Gastrocnemius medialis (tissue), 4 donors: ENCODE data around the gene RO60. TPM values are rescaled to one million over a fixed set of nuclear protein-coding genes. Genes with fewer than 3 reads are reported as not detected.
"Not testable (repeated sequence)": the region's sequence is repeated elsewhere in the genome, so short reads cannot be mapped to it uniquely, and the experiment has no call there.

Experiments used
- ATAC-seq, 2 donors: fragments of 150-250 bp; one replicate each; pipeline ENCODE4 v1.9.1; 2016
- DNase-seq, 2 donors: peaks; one replicate each; pipeline ENCODE4 v3.0.0-alpha.2; 2019
- H3K27ac ChIP-seq, 4 donors: fragments of 200-600 bp; sonication (generic); 1 replicate in 1 of 4; 2 replicates in 3 of 4; pipeline ENCODE4 v1.5.1; 2016 to 2018; ENCODE audit warnings: mild to moderate bottlenecking in 2 of 4, moderate library complexity in 1 of 4
- H3K27me3 ChIP-seq, 3 donors: fragments of 200-600 bp; sonication (generic) in 2 of 3; 1 replicate in 1 of 3; 2 replicates in 2 of 3; pipeline versions ENCODE4 v1.5.1 to v1.6.0; 2016 to 2019; ENCODE audit warnings: mild to moderate bottlenecking in 1 of 3, moderate library complexity in 1 of 3
- H3K36me3 ChIP-seq, 2 donors: fragments of 200-600 bp; sonication (generic) in 1 of 2; one replicate each; pipeline ENCODE4 v1.5.1; 2017 to 2018
- H3K4me1 ChIP-seq, 2 donors: fragments of 200-600 bp; sonication (generic) in 1 of 2; one replicate each; pipeline ENCODE4 v1.5.1; 2016 to 2017; ENCODE audit warnings: mild to moderate bottlenecking in 2 of 2
- H3K4me3 ChIP-seq, 4 donors: fragments of 200-600 bp; sonication (generic) in 3 of 4; 1 replicate in 1 of 4; 2 replicates in 3 of 4; pipeline ENCODE4 v1.5.1; 2016 to 2019; ENCODE audit warnings: mild to moderate bottlenecking in 2 of 4
- H3K9me3 ChIP-seq, 3 donors: fragments of 200-600 bp; sonication (generic) in 2 of 3; 1 replicate in 1 of 3; 2 replicates in 2 of 3; pipeline ENCODE4 v1.5.1; 2016 to 2019
- POLR2A ChIP-seq, 2 donors: fragments of 450-650 bp; IDR thresholded peaks; one replicate each; pipeline ENCODE4 v1.6.1; 2017; ENCODE audit warnings: antibody characterized with exemption in 2 of 2, mild to moderate bottlenecking in 2 of 2, moderate library complexity in 2 of 2
- in situ Hi-C, 4 donors: fragments of 200-750 bp; cut with MboI; loops; one replicate each; pipeline versions ENCODE4 v1.15.0 to v1.8.0; 2017; ENCODE audit warnings: low sequenced_read_pairs in 4 of 4
- intact Hi-C: fragments of 100-400 bp; cut with DNase I; formaldehyde crosslinking; loops from one replicate; pipeline ENCODE4 v1.15.1; 2023; ENCODE audit warnings: low total_unique reads
- total RNA-seq, 4 donors: library from RNA; depleted of rRNA; stranded (reverse); fragments of >200 nt; gene quantifications; one replicate each; pipeline versions ENCODE4 v1.1.0 to v1.2.3, GENCODE V29; 2016
- TF ChIP-seq, protein P1 (sequence below), 5 experiments: fragments of 450-650 bp in 3 of 5; fragments of 200-600 bp in 2 of 5; sonication (generic) in 2 of 5; IDR thresholded peaks in 4 of 5; conservative IDR thresholded peaks in 1 of 5; 1 replicate in 4 of 5; 2 replicates in 1 of 5; pipeline ENCODE4 v1.5.1; 2016 to 2019; ENCODE audit warnings: antibody characterized with exemption in 5 of 5, mild to moderate bottlenecking in 3 of 5, moderate library complexity in 3 of 5

RO60 gene
- total RNA-seq, 4 donors from 2014 or later: 56.1 to 74.0 (median 58.2) TPM

DNA sequence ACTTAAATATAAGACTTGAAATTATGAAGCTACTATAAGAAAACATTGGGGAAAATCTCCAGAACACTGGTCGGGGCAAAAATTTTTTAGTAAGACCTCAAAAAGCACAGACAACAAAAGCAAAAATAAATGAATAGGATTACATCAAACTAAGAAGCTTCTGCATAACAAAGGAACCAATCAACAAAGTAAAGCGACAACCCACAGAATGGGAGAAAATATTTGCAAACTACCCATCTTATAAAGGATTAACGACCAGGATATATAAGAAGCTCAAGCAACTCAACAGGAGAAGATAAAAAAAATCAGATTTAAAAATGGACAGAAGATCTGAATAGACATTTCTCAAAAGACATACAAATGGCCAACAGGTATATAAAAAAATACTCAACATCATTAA, 19.4 kb upstream of the RO60 start:
- no peak for DNase-seq
- Histone ChIP-seq H3K36me3 (peaks cover 0 to under 1% of the 10 kb centered on the region in 2 donors), H3K27ac (no peak overlapping the region), H3K4me3 (no peak overlapping the region), H3K9me3 (no peaks in the 10 kb centered on the region), H3K27me3 (no peaks in the 10 kb centered on the region), H3K4me1 (peaks cover 0 to 4% of the 10 kb centered on the region in 2 donors)
- intact Hi-C loops: no loop called here
- in situ Hi-C loops: no loop called here
- ATAC-seq: no peak
- TF ChIP-seq POLR2A (IDR thresholded peaks at IDR 0.05): no peak
- TF ChIP-seq, protein P1, sequence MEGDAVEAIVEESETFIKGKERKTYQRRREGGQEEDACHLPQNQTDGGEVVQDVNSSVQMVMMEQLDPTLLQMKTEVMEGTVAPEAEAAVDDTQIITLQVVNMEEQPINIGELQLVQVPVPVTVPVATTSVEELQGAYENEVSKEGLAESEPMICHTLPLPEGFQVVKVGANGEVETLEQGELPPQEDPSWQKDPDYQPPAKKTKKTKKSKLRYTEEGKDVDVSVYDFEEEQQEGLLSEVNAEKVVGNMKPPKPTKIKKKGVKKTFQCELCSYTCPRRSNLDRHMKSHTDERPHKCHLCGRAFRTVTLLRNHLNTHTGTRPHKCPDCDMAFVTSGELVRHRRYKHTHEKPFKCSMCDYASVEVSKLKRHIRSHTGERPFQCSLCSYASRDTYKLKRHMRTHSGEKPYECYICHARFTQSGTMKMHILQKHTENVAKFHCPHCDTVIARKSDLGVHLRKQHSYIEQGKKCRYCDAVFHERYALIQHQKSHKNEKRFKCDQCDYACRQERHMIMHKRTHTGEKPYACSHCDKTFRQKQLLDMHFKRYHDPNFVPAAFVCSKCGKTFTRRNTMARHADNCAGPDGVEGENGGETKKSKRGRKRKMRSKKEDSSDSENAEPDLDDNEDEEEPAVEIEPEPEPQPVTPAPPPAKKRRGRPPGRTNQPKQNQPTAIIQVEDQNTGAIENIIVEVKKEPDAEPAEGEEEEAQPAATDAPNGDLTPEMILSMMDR (IDR thresholded peaks at IDR 0.05 in 4 of 5, conservative IDR thresholded peaks at IDR 0.05 in 1 of 5): no peak

DNA sequence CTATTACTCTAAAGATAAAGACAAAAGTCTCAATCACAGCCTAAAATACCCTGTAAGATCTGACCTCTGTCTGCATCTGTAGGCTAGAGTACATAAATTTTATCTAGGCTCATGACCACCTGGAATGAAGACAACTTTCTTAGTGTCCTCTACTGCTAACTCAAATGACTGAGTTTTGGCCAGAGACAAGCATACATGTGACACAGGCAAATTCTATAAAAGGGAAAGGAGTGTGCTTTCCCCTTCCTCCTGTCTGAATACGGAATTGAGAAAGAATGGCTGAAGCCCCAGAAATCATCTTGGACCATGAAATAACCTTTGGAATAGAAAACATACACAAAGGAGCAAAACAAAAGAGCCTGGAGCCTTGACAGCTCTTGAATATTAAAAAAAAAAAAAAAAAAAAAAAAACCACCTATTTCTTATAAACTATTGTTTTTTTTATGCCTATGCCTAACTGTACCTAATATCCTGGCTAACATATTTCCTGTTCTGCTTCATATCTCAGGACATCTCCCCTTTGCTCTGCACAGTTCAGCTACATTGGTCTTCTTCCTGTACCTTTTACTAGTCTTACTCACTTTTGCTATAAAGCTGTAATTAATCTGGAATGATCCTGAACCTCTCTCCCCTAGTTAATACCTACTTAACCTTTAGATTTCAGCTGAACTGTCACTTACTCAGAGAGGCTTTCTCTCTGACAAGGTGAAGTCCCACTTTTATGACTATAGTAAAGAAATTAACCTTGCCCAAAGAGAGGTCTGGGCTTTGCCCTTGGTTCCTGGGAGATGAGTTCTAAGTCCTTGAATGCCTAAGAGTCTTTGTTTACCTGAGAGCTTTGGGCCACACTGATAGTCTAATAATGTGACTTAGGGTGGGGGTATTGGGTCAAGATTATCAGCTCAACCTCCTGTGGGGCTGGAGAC, 16.4 kb upstream of the RO60 start:
- Histone ChIP-seq H3K27me3 (no peaks in the 10 kb centered on the region), H3K9me3 (no peaks in the 10 kb centered on the region), H3K4me3 (no peak overlapping the region), H3K27ac (peak overlapping the region in 2 of 4 donors; percentile 3 to 35), H3K4me1 (peaks cover 0 to 4% of the 10 kb centered on the region in 2 donors), H3K36me3 (peaks cover 0 to 21% of the 10 kb centered on the region in 2 donors)
- ATAC-seq (no peak), DNase-seq (no peak)
- intact Hi-C loops: no loop called here
- in situ Hi-C loops: no loop called here
- TF ChIP-seq, protein P1 (IDR thresholded peaks at IDR 0.05 in 4 of 5, conservative IDR thresholded peaks at IDR 0.05 in 1 of 5): no peak
- no peak for TF ChIP-seq POLR2A (IDR thresholded peaks at IDR 0.05)

DNA sequence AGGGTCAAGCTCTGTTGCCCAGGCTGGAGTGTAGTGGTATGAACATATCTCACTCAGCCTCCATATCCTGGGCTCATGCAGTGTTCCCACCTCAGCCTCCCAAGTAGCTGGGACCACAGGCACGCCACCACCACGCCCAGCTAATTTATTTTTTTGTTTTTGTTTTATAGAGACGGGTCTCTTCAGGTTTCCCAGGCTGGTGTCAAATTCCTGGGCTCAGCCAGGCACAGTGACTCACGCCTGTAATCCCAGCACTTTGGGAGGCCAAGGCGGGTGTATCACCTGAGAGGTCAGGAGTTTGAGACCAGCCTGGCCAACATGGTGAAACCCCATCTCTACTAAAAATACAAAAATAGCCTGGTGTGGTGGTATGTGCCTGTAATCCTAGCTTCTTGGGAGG, 10.5 kb upstream of the RO60 start:
- ATAC-seq, H3K9me3 ChIP-seq, H3K27me3 ChIP-seq, intact Hi-C loops, in situ Hi-C loops, H3K4me3 ChIP-seq, DNase-seq, H3K27ac ChIP-seq: not testable (repeated sequence)
- H3K36me3 ChIP-seq: peaks cover 0 to 38% of the 10 kb centered on the region in 2 donors
- peaks cover 0 to 18% of the 10 kb centered on the region in 2 donors for H3K4me1 ChIP-seq

DNA sequence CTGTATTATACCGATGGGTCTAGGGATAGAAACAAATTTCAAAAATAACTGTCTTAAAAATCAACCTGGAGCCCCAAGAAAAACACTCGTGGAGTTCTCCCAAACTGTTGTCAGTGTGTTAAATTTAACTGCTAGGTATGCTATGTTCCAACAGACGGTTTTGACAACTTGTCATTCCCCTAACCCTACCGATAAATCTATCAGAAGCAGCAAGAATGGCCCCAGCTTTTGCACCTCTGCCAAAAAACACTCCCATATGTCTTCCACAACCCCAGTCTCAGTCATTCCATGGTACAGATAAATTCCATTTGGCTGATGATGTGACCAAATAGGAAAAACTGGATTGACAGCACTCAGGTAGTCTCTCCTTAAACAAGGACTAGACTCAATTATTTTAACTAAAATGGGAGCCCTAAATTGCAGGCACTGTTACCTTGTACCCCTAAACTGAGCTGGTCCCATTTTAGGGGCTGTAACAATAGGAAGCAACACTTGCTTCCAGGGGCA, 5.2 kb upstream of the RO60 start:
- in situ Hi-C loops: loop anchor here in 1 of 4 donors (10.0 kb wide), 1 partner anchor 71 kb away; the partner anchor contains the start of gene CDC73
- TF ChIP-seq POLR2A (IDR thresholded peaks at IDR 0.05): no peak
- TF ChIP-seq, protein P1 (IDR thresholded peaks at IDR 0.05 in 4 of 5, conservative IDR thresholded peaks at IDR 0.05 in 1 of 5): no peak
- intact Hi-C loops: no loop called here
- no peak for ATAC-seq
- H3K4me3 ChIP-seq: no peak overlapping the region
- H3K27me3 ChIP-seq: no peaks in the 10 kb centered on the region
- H3K4me1 ChIP-seq: peaks cover 15 to 49% of the 10 kb centered on the region in 2 donors
- DNase-seq: no peak
- H3K27ac ChIP-seq: no peak overlapping the region
- H3K9me3 ChIP-seq: no peaks in the 10 kb centered on the region
- H3K36me3 ChIP-seq: peaks cover 0 to 6% of the 10 kb centered on the region in 2 donors
